K562 (cell line): Measurements from ENCODE around the gene GCNT1. TPM values are rescaled to one million over a fixed set of nuclear protein-coding genes. Genes with fewer than 3 reads are reported as not detected.

Source experiments
- ATAC-seq: fragments of 200-7000 bp; cut with Tn5 transposase; 3 replicates; pipeline ENCODE4 v1.9.1; 2020; ENCODE audit warnings: moderate library complexity
- BruUV-seq: library from RNA; stranded (reverse); fragments of 400-500 nt; replicated peaks from 2 replicates; lab custom pipeline; 2021; lab: Mats Ljungman, UMichigan
- CTCF ChIA-PET: fragments of 300-600 bp; formaldehyde crosslinking; extraction: SDS; loops from one replicate; lab custom pipeline; 2021; ENCODE audit warnings: low intra/inter-chr PET ratio; lab: Yijun Ruan, JAX
- POLR2A ChIA-PET: fragments of 300-600, 350-650 bp; sonication (Branson Sonifier 250); formaldehyde crosslinking; extraction: SDS; loops from one replicate; lab custom pipeline; 2021; ENCODE audit warnings: antibody characterized with exemption, inconsistent platforms; lab: Yijun Ruan, JAX
- DNase-seq, 4 experiments: peaks; one replicate each; pipeline versions ENCODE4 v3.0.0 to v3.0.0-alpha.2; 2011 to 2018; ENCODE audit warnings: low spot score in 3 of 4, mixed read lengths in 3 of 4; ENCODE audit errors: extremely low read depth in 1 of 4
- FAIRE-seq: peaks from 2 replicates; lab custom pipeline; 2011; peaks lifted over from hg19 to GRCh38; lab: Jason Lieb, UNC
- H2AFZ ChIP-seq: 2 replicates; pipeline ENCODE4 v1.6.0; 2011; ENCODE audit warnings: low read depth, low read length, control low read depth, inconsistent platforms
- H3K27ac ChIP-seq: fragments of 200-600 bp; 3 replicates; pipeline ENCODE4 v1.8.0; 2011; ENCODE audit warnings: low read depth, mild to moderate bottlenecking, control low read depth, inconsistent platforms, low read length, moderate library complexity, mixed read lengths; ENCODE audit errors: extremely low read depth
- H3K27me3 ChIP-seq, 2 experiments: fragments of 300-600 bp in 1 of 2; 2 replicates in 1 of 2; 3 replicates in 1 of 2; pipeline versions ENCODE4 v1.6.0 to v1.8.0; 2011; ENCODE audit warnings: inconsistent platforms in 2 of 2, low read length in 2 of 2, mild to moderate bottlenecking in 1 of 2, mixed read lengths in 1 of 2, moderate library complexity in 1 of 2; ENCODE audit not compliant: control insufficient read depth in 2 of 2, insufficient read depth in 2 of 2
- H3K36me3 ChIP-seq: fragments of 300-600 bp; 3 replicates; pipeline ENCODE4 v1.8.0; 2011; ENCODE audit warnings: mild to moderate bottlenecking, low read length, inconsistent platforms; ENCODE audit not compliant: control insufficient read depth, insufficient read depth
- H3K4me1 ChIP-seq, 2 experiments: fragments of 200-600 bp in 1 of 2; replicated peaks in 1 of 2; 2 replicates in 1 of 2; 3 replicates in 1 of 2; pipeline versions ENCODE4 v1.5.1 to v1.8.0; 2011; ENCODE audit warnings: inconsistent platforms in 2 of 2, low read length in 2 of 2, mild to moderate bottlenecking in 1 of 2, mixed read lengths in 1 of 2, moderate library complexity in 1 of 2; ENCODE audit not compliant: control insufficient read depth in 2 of 2, insufficient read depth in 2 of 2
- H3K4me2 ChIP-seq: 2 replicates; pipeline ENCODE4 v1.6.1; 2011; ENCODE audit warnings: low read length, control low read depth, inconsistent platforms, mixed read lengths; ENCODE audit not compliant: insufficient read depth
- H3K4me3 ChIP-seq: fragments of 200-600 bp; sonication (generic), shearing (Covaris generic); 2 replicates; pipeline ENCODE4 v1.5.1; 2016; ENCODE audit warnings: control low read depth, inconsistent platforms
- H3K79me2 ChIP-seq: fragments of 200-600 bp; 3 replicates; pipeline ENCODE4 v1.8.0; 2011; ENCODE audit warnings: low read length, inconsistent platforms; ENCODE audit not compliant: control insufficient read depth, insufficient read depth
- H3K9ac ChIP-seq, 2 experiments: 2 replicates each; pipeline versions ENCODE4 v1.6.0 to v1.6.1; 2011; ENCODE audit warnings: low read depth in 2 of 2, low read length in 2 of 2, control low read depth in 1 of 2, inconsistent platforms in 1 of 2, mild to moderate bottlenecking in 1 of 2, mixed read lengths in 1 of 2; ENCODE audit not compliant: insufficient read depth in 1 of 2
- H3K9me1 ChIP-seq: one replicate; pipeline ENCODE4 v1.6.0; 2011; ENCODE audit warnings: inconsistent platforms, mild to moderate bottlenecking, low read length, moderate library complexity; ENCODE audit not compliant: control insufficient read depth, insufficient read depth
- H3K9me3 ChIP-seq: replicated peaks from 2 replicates; pipeline ENCODE4 v1.5.1; 2011; ENCODE audit warnings: low read depth, low read length, inconsistent platforms; ENCODE audit not compliant: control insufficient read depth, insufficient read depth
- H4K20me1 ChIP-seq: replicated peaks from 2 replicates; pipeline ENCODE4 v1.6.1; 2011; ENCODE audit warnings: low read length, inconsistent platforms, mixed read lengths; ENCODE audit not compliant: control insufficient read depth, insufficient read depth
- BRF1 ChIP-seq: IDR thresholded peaks from 3 replicates; pipeline ENCODE4 v1.6.1; 2011; ENCODE audit warnings: borderline replicate concordance, mild to moderate bottlenecking; ENCODE audit not compliant: insufficient read length; ENCODE audit errors: extremely low read depth
- FOSL1 ChIP-seq: fragments of 200-800 bp; sonication (Bioruptor generic); conservative IDR thresholded peaks from 2 replicates; pipeline ENCODE4 v1.6.1; 2016; ENCODE audit warnings: missing genetic modification characterization, missing compliant biosample characterization
- HBP1 ChIP-seq: fragments of 450-650 bp; formaldehyde crosslinking; IDR thresholded peaks from 2 replicates; pipeline ENCODE4 v1.4.0; 2022; ENCODE audit warnings: missing genetic modification characterization
- NFATC3 ChIP-seq: fragments of 450-650 bp; IDR thresholded peaks from 2 replicates; pipeline ENCODE4 v1.6.1; 2017; ENCODE audit warnings: mild to moderate bottlenecking
- PHTF2 ChIP-seq: fragments of 250-450 bp; sonication (Bioruptor Pico); IDR thresholded peaks from 2 replicates; pipeline ENCODE4 v1.5.0; 2021; ENCODE audit warnings: mild to moderate bottlenecking
- SAP30 ChIP-seq: fragments of 200-600 bp; sonication (generic); IDR thresholded peaks from 2 replicates; pipeline ENCODE4 v1.6.1; 2012; ENCODE audit warnings: borderline replicate concordance, low read depth, mild to moderate bottlenecking, moderate library complexity, low read length, control low read depth, inconsistent platforms; ENCODE audit not compliant: insufficient read depth, poor library complexity, severe bottlenecking
- SOX6 ChIP-seq: fragments of 450-650 bp; IDR thresholded peaks from 2 replicates; pipeline ENCODE4 v1.6.1; 2014; ENCODE audit warnings: mild to moderate bottlenecking
- WGBS: fragments of 100-300 bp; shearing (Covaris generic); methylation state at CpG from one replicate; pipeline ENCODE4 v1.1.6; 2016; ENCODE audit warnings: low coverage, mixed read lengths; ENCODE audit not compliant: insufficient coverage; ENCODE audit errors: missing lambda C conversion rate; 5-methylcytosine and 5-hydroxymethylcytosine counted together
- in situ Hi-C: fragments of 300-500 bp; cut with MboI; formaldehyde crosslinking; loops from 4 replicates; pipeline ENCODE4 v1.15.0; 2018; ENCODE audit warnings: inconsistent platforms, mixed read lengths
- intact Hi-C: fragments of 100-400 bp; cut with micrococcal nuclease; formaldehyde crosslinking; loops from 2 replicates; pipeline ENCODE4 v1.14.2; 2022
- polyA plus RNA-seq, 8 experiments: library from polyadenylated mRNA; depleted of rRNA in 4 of 8; stranded (reverse) in 5 of 8; unstranded in 3 of 8; fragments of >200 nt; fragmentation: Nextera tagmentation in 2 of 8; fragmentation: Illumina TruSeq in 1 of 8; extraction: Ambion mirVana in 2 of 8; extraction: Trizol in 1 of 8; gene quantifications; 2 replicates each; pipeline versions ENCODE4 v1.2.1 to v1.2.3, GENCODE V29; 2011 to 2014; ENCODE audit warnings: inconsistent platforms in 1 of 8, missing spikeins in 1 of 8
- total RNA-seq, 7 experiments: library from RNA; depleted of rRNA in 6 of 7; stranded (reverse); fragments of >200 nt in 6 of 7; fragmentation: Illumina TruSeq in 2 of 7; extraction: Trizol in 2 of 7; gene quantifications; 2 replicates each; pipeline versions ENCODE4 v1.2.1 to v1.2.3, GENCODE V29; 2011 to 2021; ENCODE audit warnings: low replicate concordance in 1 of 7
- TF ChIP-seq, protein P1 (sequence below): IDR thresholded peaks from 2 replicates; pipeline ENCODE4 v1.6.1; 2014; ENCODE audit warnings: antibody characterized with exemption

The GCNT1 gene
- total and polyA plus RNA-seq, 9 of the 15 experiments (the other 6 are each of a cell fraction or from before 2014, with no cell fraction given): 0.01 to 0.71 (median 0.10) TPM

- FAIRE-seq (no peak), ATAC-seq (no peak)
- Histone ChIP-seq H3K4me2 (no peak overlapping the region), H2AFZ (no peak overlapping the region), H3K9me1 (no peaks in the 10 kb centered on the region), H3K4me1 (no peaks in the 10 kb centered on the region), H3K9me3 (no peaks in the 10 kb centered on the region), H3K4me3 (no peak overlapping the region), H3K27ac (no peak overlapping the region), H3K36me3 (no peaks in the 10 kb centered on the region), H3K79me2 (no peaks in the 10 kb centered on the region)
- ChIA-PET POLR2A (no interaction called here), CTCF (no interaction called here)
- BruUV-seq: no TSS peak
- TF ChIP-seq FOSL1 (tag): no peak
- TF ChIP-seq, protein P1, sequence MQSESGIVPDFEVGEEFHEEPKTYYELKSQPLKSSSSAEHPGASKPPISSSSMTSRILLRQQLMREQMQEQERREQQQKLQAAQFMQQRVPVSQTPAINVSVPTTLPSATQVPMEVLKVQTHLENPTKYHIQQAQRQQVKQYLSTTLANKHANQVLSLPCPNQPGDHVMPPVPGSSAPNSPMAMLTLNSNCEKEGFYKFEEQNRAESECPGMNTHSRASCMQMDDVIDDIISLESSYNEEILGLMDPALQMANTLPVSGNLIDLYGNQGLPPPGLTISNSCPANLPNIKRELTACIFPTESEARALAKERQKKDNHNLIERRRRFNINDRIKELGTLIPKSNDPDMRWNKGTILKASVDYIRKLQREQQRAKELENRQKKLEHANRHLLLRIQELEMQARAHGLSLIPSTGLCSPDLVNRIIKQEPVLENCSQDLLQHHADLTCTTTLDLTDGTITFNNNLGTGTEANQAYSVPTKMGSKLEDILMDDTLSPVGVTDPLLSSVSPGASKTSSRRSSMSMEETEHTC: no peak
- TF ChIP-seq BRF1: no peak
- TF ChIP-seq NFATC3: no peak
- TF ChIP-seq, all 486 proteins: peak for 0
- in situ Hi-C loops (no loop called here), intact Hi-C loops (no loop called here)
- WGBS: 0% methylated on average over 3 of the region's 6 CpGs
- H3K9ac ChIP-seq: no peak overlapping the region
- no peak for DNase-seq
- H4K20me1 ChIP-seq: no peaks in the 10 kb centered on the region
- peaks cover 3 to 6% of the 10 kb centered on the region in 2 experiments; a peak in 3 of 5 replicates for H3K27me3 ChIP-seq
These were observed 43.8 kb downstream of the GCNT1 start for GRCh38 chr9:76502746-76503145.

- FAIRE-seq: no peak
- Histone ChIP-seq H2AFZ (no peak overlapping the region), H3K27ac (no peak overlapping the region), H4K20me1 (no peaks in the 10 kb centered on the region), H3K4me1 (no peaks in the 10 kb centered on the region), H3K9me3 (no peaks in the 10 kb centered on the region), H3K27me3 (no peaks in the 10 kb centered on the region; a peak in 2 of 5 replicates), H3K4me2 (no peak overlapping the region), H3K4me3 (no peak overlapping the region), H3K79me2 (no peaks in the 10 kb centered on the region), H3K9ac (no peak overlapping the region), H3K9me1 (no peaks in the 10 kb centered on the region), H3K36me3 (no peaks in the 10 kb centered on the region)
- ATAC-seq: no peak
- BruUV-seq: no TSS peak
- POLR2A ChIA-PET: no interaction called here
- DNase-seq: no peak
- CTCF ChIA-PET: no interaction called here
- no peak for TF ChIP-seq SAP30
- no peak for TF ChIP-seq PHTF2 (CRISPR knock-in tag)
- no peak for TF ChIP-seq SOX6
- TF ChIP-seq HBP1 (CRISPR knock-in tag): no peak
- in situ Hi-C loops: no loop called here
- WGBS: 0% methylated on average over 1 of the region's 1 CpG
- intact Hi-C loops: no loop called here
These were observed 51.1 kb downstream of the GCNT1 start for GRCh38 chr9:76510041-76510440.
